Hepatocyte (in vitro differentiated cells): Measurements from ENCODE around the gene CASTOR1. TPM values are rescaled to one million over a fixed set of nuclear protein-coding genes. Genes with fewer than 3 reads are reported as not detected.

Experiments used
- DNase-seq: peaks from one replicate; pipeline ENCODE4 v3.0.0-alpha.2; 2016; ENCODE audit warnings: low spot score
- H2AFZ ChIP-seq: fragments of 200-600 bp; sonication (generic); 2 replicates; pipeline ENCODE4 v1.6.0; 2016; ENCODE audit warnings: antibody characterized with exemption, mild to moderate bottlenecking
- H3K27ac ChIP-seq: fragments of 200-600 bp; sonication (generic); 2 replicates; pipeline ENCODE4 v1.5.1; 2016; ENCODE audit warnings: mild to moderate bottlenecking
- H3K27me3 ChIP-seq: fragments of 200-600 bp; sonication (generic); 2 replicates; pipeline ENCODE4 v1.6.1; 2016
- H3K36me3 ChIP-seq: fragments of 200-600 bp; sonication (generic); replicated peaks from 2 replicates; pipeline ENCODE4 v1.5.1; 2016; ENCODE audit warnings: low read depth; ENCODE audit not compliant: insufficient read depth
- H3K4me1 ChIP-seq: fragments of 200-600 bp; sonication (generic); 2 replicates; pipeline ENCODE4 v1.5.1; 2016; ENCODE audit warnings: mild to moderate bottlenecking, moderate library complexity; ENCODE audit not compliant: insufficient read depth
- H3K4me2 ChIP-seq: fragments of 200-600 bp; sonication (generic); 2 replicates; pipeline ENCODE4 v1.6.0; 2016
- H3K4me3 ChIP-seq: fragments of 200-600 bp; sonication (generic); 2 replicates; pipeline ENCODE4 v1.5.1; 2016; ENCODE audit warnings: mild to moderate bottlenecking
- H3K79me2 ChIP-seq: fragments of 200-600 bp; sonication (generic); 2 replicates; pipeline ENCODE4 v1.6.0; 2017; ENCODE audit warnings: mild to moderate bottlenecking
- H3K9me2 ChIP-seq: fragments of 200-600 bp; sonication (generic); replicated peaks from 2 replicates; pipeline ENCODE4 v1.6.0; 2017; ENCODE audit warnings: mild to moderate bottlenecking; ENCODE audit not compliant: insufficient read depth
- H3K9me3 ChIP-seq: fragments of 200-600 bp; sonication (generic); 2 replicates; pipeline ENCODE4 v1.5.1; 2016; ENCODE audit warnings: low read depth, mild to moderate bottlenecking
- H4K20me1 ChIP-seq: fragments of 200-600 bp; sonication (generic); 2 replicates; pipeline ENCODE4 v1.6.0; 2016; ENCODE audit warnings: mild to moderate bottlenecking; ENCODE audit not compliant: insufficient read depth, poor library complexity, severe bottlenecking
- CTCF ChIP-seq: fragments of 200-600 bp; sonication (generic); IDR thresholded peaks from 2 replicates; pipeline ENCODE4 v1.5.1; 2016; ENCODE audit warnings: antibody characterized with exemption, mild to moderate bottlenecking; ENCODE audit not compliant: poor library complexity
- EZH2 ChIP-seq: fragments of 200-600 bp; sonication (generic); IDR thresholded peaks from 2 replicates; pipeline ENCODE4 v1.6.1; 2016; ENCODE audit warnings: antibody characterized with exemption, mild to moderate bottlenecking, borderline replicate concordance
- EZH2phosphoT487 ChIP-seq: fragments of 200-600 bp; sonication (generic); IDR thresholded peaks from one replicate; pipeline ENCODE4 v1.6.1; 2018; ENCODE audit warnings: antibody characterized with exemption, mild to moderate bottlenecking, low read depth, moderate library complexity; ENCODE audit not compliant: unreplicated experiment, severe bottlenecking
- WGBS: methylation state at CpG from one replicate; pipeline ENCODE4 v1.1.6; 2016; ENCODE audit warnings: low lambda C conversion rate; ENCODE audit errors: missing lambda C conversion rate; 5-methylcytosine and 5-hydroxymethylcytosine counted together
- polyA plus RNA-seq: library from polyadenylated mRNA; unstranded; fragments of >200 nt; fragmentation: Nextera tagmentation; extraction: Ambion mirVana; gene quantifications from 2 replicates; pipeline ENCODE4 v1.2.1, GENCODE V29; 2016
- total RNA-seq: library from RNA; depleted of rRNA; stranded (reverse); fragments of >200 nt; gene quantifications from 2 replicates; pipeline ENCODE4 v1.2.3, GENCODE V29; 2014

The CASTOR1 gene
- total and polyA plus RNA-seq, 2 experiments from 2014 or later, result 30.9 to 53.5 TPM

DNA sequence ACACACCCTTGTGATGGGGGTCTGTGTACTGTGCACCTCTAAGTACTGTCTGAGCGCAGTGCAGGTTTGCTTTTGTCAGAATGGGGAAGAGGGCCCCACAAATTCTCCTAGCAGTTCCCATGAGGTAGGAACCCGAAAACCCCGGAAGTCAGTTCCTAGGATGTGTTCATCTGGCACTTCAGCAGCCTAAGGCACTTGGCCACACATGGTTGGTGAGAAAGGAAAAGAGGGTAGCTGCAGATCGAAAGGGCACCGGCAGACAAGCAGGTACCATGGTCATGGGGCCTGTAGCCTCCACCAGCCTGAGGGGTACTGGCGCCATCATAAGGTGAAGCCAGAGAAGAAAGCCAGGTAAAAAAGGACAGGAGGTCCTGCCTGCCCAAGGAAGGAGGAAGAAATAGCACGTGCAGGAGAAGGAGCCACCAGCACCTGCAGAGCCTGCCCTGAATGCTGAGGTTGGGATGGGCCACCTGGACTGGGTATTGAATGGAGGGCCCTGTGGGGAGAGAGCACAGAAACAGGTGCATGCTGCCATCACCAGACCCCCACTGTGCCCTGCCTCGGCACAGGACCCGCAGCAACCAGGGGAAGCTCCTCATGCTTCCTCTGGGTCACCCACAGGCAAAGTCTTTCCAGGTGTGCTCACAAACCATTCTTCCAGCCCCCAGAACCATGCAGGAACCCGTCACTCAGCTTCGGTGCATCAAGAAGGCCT, 8.1 kb upstream of the CASTOR1 start:
- Histone ChIP-seq H3K4me1 (peaks cover 6% of the 10 kb centered on the region), H3K9me3 (no peaks in the 10 kb centered on the region), H3K27me3 (no peaks in the 10 kb centered on the region), H4K20me1 (no peaks in the 10 kb centered on the region), H2AFZ (no peak overlapping the region), H3K4me3 (no peak overlapping the region), H3K79me2 (peaks cover 2% of the 10 kb centered on the region), H3K36me3 (no peaks in the 10 kb centered on the region), H3K27ac (no peak overlapping the region), H3K9me2 (no peaks in the 10 kb centered on the region), H3K4me2 (no peak overlapping the region)
- no peak for TF ChIP-seq EZH2phosphoT487
- no peak for TF ChIP-seq EZH2
- TF ChIP-seq CTCF, result no peak
- 92% methylated on average over 11 of the region's 11 CpGs for WGBS
- no peak for DNase-seq

DNA sequence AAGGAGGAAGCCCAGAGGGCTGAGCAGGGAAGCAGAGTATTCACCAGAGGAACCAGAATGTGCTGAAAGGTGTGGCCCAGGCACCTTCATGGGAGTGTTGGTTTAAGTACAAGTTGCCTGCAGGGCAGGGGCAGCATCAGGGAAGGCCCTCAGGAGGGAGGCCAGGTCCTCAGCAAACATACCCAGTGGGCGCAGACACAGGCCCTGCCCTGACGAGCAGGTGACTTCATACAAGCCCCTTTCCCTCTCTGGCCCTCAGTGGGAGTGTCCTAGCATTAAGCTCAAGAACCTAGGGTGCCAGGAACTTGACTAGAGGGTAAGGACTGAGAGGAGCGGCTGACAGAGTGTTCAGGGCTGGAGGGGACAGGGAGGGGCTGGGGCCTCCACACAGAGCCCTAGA, 7.5 kb upstream of the CASTOR1 start:
- no peak overlapping the region for H2AFZ ChIP-seq
- H3K9me2 ChIP-seq, result no peaks in the 10 kb centered on the region
- peaks cover 2% of the 10 kb centered on the region for H3K79me2 ChIP-seq
- no peak overlapping the region for H3K4me2 ChIP-seq
- H3K4me3 ChIP-seq, result no peak overlapping the region
- no peaks in the 10 kb centered on the region for H3K27me3 ChIP-seq
- H3K36me3 ChIP-seq, result no peaks in the 10 kb centered on the region
- H3K4me1 ChIP-seq, result peaks cover under 1% of the 10 kb centered on the region
- TF ChIP-seq EZH2phosphoT487 (no peak), EZH2 (no peak), CTCF (no peak)
- 92% methylated on average over 3 of the region's 3 CpGs for WGBS
- no peak for DNase-seq
- no peaks in the 10 kb centered on the region for H3K9me3 ChIP-seq
- no peaks in the 10 kb centered on the region for H4K20me1 ChIP-seq
- no peak overlapping the region for H3K27ac ChIP-seq

DNA sequence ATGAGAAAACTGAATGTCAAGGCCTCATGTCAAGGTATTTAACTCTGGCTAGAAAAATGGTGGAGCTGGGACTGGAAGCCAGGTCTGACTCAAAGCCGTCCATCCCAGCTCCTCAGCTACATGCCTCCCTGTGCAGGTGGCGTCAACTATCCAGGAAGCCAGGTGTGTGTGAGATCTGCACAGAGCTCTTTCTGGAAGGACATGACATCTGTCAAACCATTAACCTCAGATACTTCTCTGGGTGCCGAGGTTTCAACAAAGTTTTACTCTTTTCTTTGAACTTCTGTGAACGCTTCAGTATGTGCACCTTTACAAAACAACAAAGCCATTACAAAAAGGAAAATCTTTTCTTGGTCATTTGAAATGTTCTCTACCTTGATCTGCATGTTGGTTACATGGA, 7.0 kb upstream of the CASTOR1 start:
- no peak for DNase-seq
- H3K4me3 ChIP-seq, result no peak overlapping the region
- no peak for TF ChIP-seq EZH2
- TF ChIP-seq CTCF, result no peak
- TF ChIP-seq EZH2phosphoT487, result no peak
- H3K79me2 ChIP-seq, result peaks cover 2% of the 10 kb centered on the region
- H4K20me1 ChIP-seq, result no peaks in the 10 kb centered on the region
- no peak overlapping the region for H3K4me2 ChIP-seq
- H3K9me2 ChIP-seq, result no peaks in the 10 kb centered on the region
- H3K4me1 ChIP-seq, result no peaks in the 10 kb centered on the region
- no peaks in the 10 kb centered on the region for H3K27me3 ChIP-seq
- H3K36me3 ChIP-seq, result no peaks in the 10 kb centered on the region
- H3K27ac ChIP-seq, result no peak overlapping the region
- H2AFZ ChIP-seq, result no peak overlapping the region
- WGBS, result 91% methylated on average over 4 of the region's 4 CpGs
- H3K9me3 ChIP-seq, result no peaks in the 10 kb centered on the region
